Activated naive CD4-positive, alpha-beta T cell treated with Interleukin-2 at 50 U/mL for 16 hours (primary cell): ENCODE results near the gene AUTS2.

Experiments
- DNase-seq: peaks from one replicate; pipeline ENCODE4 v3.0.0-alpha.2; 2020

The AUTS2 gene

GRCh38 chr7:69692611-69693010, 94.3 kb downstream of the AUTS2 start:
- no peak for DNase-seq

- DNase-seq: no peak
Measured at GRCh38 chr7:69693042-69693441, 94.8 kb downstream of the AUTS2 start.

DNA sequence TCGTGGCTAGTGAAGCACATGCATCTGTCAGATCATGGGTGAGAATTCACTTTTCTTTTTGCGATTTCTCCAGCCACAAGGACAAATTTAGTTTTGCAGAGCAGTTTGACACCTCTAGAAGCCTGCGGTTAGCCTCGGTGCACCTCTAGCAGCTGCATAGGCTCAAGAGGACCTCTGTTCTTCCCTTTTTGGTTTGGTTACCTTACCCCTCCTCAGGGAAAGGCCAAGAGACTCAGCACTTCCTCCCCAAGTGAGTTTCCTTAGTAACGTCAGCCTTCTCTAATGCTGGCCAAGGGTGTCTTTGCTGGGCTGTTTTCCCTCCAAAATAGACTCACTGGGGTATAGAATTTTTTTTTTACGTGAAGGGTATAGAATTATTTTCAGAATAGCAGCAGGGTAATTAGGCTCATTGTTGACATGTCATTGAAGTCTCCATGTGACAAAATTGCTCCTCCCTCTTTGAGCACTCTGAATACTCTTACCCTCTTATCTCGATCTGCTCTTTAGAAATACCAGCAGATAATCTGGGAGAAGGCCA, 97.8 kb downstream of the AUTS2 start:
- no peak for DNase-seq

DNA sequence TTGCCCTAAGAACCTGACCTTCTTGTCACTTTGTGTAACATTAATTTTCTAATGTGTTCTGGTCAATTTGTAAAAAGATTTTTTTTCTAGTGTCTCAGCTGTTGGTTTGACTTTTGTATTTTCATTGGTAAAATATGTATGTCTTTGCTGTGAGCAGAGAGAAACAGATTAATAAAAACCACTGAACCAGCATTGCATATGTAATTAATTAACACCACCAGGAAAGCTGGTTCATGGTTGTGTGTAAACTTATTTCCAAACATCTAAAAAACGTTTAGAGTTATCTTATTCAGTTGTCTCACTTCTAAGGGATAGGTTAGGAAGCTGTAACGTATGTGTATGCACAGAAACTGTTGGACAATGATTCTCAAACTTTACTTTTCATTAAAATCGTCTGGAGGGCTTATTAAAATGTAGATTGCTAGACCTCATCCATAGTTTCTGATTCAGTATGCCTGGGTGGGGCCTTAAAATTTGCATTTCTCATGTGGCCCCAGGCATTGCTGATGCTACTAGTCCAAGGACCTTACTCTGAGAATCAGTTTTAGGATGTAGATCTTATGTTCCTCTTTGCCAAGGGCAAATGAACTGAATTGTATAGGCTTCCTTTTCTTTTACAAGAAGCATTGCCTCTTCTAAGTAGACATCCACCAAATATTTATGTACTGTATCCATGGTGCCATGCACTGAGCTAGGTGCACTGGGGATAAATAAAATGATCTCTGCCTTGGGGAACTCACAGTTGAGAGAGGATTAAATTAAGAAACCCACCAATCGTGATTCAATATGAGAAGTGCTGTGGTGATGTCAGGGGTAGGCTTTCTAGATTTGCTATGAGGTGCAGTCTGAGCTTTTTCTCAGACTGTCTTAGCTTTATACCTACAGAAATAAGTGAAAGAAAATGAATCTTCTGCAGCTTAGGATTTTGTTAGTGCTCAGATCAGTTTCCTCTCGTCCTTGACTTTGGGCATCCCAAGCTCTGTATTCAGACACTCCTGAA, 98.7 kb downstream of the AUTS2 start:
- no peak for DNase-seq

DNA sequence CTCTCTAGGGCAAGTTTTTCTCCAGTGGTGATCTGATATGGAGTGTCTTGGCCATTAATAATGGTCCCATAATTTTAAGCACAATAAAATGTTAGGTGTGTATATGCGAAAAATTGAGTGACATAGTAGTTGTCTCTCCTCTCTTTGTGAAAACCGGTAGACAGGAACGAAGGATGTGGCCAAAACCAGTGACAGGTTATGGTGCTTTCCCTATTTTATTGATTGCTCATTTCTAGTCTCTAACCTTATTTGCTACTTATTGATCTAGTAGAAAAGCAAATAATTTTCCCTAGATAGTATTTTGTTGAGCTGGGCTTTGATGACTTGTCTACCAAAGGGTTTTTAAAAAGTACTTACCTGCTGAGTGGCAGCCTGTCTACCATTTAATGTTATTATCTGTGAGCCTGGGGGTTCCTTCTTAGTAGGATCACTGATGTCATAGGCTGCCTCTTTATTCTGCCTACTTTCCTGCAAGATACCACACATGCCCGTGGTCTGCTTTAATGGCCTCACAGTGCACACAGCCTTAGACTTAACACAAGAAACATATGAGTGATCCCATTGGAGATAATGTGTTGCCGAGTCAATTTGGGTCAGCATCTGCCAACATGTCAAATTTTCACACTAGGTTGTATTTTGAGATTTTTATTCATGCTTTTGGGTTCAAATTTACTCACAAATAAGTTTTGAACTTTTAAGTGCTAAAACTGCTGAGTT, 100.0 kb downstream of the AUTS2 start:
- DNase-seq: no peak

GRCh38 chr7:69699931-69700330, 101.7 kb downstream of the AUTS2 start:
- no peak for DNase-seq

- DNase-seq: no peak
Measured at GRCh38 chr7:69700331-69700730, 102.1 kb downstream of the AUTS2 start.

DNA sequence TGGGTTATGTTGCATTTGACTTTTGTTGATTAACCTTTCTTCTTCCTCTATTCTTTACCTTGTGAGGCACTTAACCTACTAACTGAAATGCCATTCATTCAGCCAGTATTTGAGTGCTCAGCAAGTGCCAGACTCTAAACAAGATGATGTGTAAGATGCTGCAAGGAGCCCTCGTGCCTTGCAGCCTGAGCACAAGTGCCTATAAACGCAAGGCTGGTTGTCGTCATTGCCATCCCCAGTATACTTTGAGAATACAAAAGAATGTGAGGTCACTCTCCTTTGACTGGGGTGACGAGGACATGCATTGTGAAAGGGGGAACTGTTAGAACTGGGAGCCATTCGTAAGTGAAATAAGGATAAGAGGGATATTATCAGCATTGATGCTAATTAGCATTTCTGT, 103.0 kb downstream of the AUTS2 start:
- DNase-seq: no peak

DNA sequence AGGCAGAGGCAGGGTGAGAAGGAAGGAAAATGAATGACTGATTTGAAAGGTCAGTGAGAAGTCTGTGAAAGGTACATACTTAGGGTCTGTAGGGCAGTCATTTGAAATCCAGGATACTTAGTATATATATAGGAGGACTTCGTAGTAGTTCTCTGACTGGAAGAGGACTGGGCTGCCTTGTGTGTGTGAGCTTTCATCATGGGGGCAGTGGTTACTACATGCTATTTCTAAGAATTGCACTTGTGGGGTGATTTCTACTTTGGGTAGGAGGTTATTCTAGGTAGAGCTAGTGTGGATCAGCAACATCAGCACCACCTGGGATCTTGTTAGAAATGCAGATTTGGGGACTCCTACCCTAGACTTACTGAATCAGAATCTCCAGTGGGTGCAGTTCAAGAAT, 104.1 kb downstream of the AUTS2 start:
- DNase-seq: no peak

DNA sequence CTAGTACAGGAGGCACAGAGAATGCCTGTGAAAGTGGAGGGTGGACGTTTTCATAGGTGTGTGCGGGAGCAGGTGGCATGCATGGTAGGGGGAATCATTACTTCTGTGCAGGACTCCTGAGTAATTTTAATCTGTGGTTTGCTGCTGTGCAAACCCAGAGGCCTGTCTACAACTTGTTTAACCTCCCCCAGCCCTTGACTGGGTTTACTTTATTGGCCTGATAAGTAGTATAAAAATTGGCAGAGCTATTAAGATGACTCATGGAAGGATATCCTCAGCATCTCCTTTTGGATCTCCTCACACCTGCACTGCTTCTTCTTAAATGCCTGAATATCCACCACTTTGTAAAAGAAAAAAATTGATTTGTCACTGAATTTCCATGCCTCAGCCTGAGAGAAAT, 104.8 kb downstream of the AUTS2 start:
- DNase-seq: no peak

- DNase-seq: no peak
Measured at GRCh38 chr7:69706070-69706469, 107.8 kb downstream of the AUTS2 start.

- DNase-seq: no peak
Measured at GRCh38 chr7:69708857-69709256, 110.6 kb downstream of the AUTS2 start.

- DNase-seq: no peak
Measured at GRCh38 chr7:69710768-69711438, 112.6 kb downstream of the AUTS2 start.

DNA sequence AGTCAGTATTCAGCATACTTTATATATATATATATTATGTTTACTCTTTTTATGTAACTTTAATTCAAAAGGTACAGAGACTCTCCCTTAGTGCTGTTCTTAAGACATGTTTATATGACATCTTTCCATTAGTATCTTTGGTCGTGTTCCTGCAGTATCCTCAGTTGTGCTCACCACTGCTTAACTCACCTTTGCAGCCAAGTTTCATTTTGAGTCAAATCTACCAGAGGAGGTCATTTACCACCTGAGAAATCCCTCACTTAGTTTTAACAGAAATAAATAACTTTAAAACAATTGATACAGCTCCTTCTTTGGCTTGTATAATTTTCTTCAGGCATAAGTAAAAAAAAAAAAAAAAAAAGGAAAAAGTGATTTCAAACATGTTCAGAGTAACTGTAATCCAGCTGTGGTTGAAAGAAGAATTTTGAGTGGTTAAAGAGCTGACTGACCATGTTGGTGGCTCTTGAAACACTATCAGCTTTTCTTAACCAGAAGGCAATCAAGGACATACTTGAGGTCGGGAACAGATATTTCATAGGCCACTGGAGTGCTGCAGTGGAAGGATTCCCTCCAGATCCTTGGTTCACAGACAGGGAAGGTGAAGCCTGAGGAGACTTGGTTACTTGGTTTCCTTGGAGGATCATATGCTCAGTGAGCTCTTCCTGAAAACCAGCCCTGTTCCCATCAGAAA, 116.8 kb downstream of the AUTS2 start:
- no peak for DNase-seq

GRCh38 chr7:69717221-69717620, 118.9 kb downstream of the AUTS2 start:
- DNase-seq: no peak

- no peak for DNase-seq
Measured at GRCh38 chr7:69719717-69720116, 121.4 kb downstream of the AUTS2 start.

GRCh38 chr7:69722843-69723242, 124.6 kb downstream of the AUTS2 start:
- no peak for DNase-seq

GRCh38 chr7:69723663-69724062, 125.4 kb downstream of the AUTS2 start:
- DNase-seq: no peak

DNA sequence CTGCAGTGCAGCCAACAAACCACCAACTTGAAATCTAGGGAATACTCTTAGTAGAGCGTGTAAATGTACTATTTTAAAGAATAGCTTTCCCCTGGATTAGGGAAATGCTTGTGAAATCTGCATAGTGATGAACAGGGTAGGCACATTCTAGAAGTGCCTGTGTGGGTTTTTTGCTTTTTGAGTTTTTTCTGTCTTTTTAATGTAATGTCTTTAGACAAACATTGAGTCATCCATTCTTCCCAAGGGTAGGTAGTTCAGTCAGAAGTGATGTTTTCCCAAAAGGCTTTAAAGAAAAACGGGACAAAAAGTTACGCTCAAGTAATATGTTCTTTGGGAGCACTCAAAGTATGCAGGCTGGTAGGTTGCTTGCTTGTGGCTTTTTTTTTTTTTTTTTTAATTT, 130.0 kb downstream of the AUTS2 start:
- no peak for DNase-seq

GRCh38 chr7:69732203-69732602, 133.9 kb downstream of the AUTS2 start:
- no peak for DNase-seq

GRCh38 chr7:69735582-69735981, 137.3 kb downstream of the AUTS2 start:
- DNase-seq: no peak

- no peak for DNase-seq
Measured at GRCh38 chr7:69736126-69736810, 138.0 kb downstream of the AUTS2 start.
